Transverse colon (tissue), 4 donors: ENCODE measurements around the gene CCL1.

Experiments
- EP300 ChIP-seq: sonication (generic); formaldehyde crosslinking; IDR thresholded peaks from one replicate; pipeline ENCODE4 v1.6.1; 2017; ENCODE audit warnings: antibody characterized with exemption, low read depth
- POLR2A ChIP-seq: fragments of 450-650 bp; IDR thresholded peaks from one replicate; pipeline ENCODE4 v1.6.1; 2016; ENCODE audit warnings: antibody characterized with exemption, mild to moderate bottlenecking, moderate library complexity
- POLR2AphosphoS5 ChIP-seq, 3 donors: sonication (generic); formaldehyde crosslinking; IDR thresholded peaks; one replicate each; pipeline ENCODE4 v1.6.1; 2016; ENCODE audit warnings: antibody characterized with exemption in 3 of 3
- TF ChIP-seq, protein P1 (sequence below), 5 experiments: fragments of 200-600 bp in 3 of 5; fragments of 450-650 bp in 2 of 5; sonication (generic) in 3 of 5; IDR thresholded peaks; 1 replicate in 2 of 5; 2 replicates in 3 of 5; pipeline ENCODE4 v1.5.1; 2016 to 2017; ENCODE audit warnings: antibody characterized with exemption in 5 of 5, inconsistent platforms in 3 of 5, mild to moderate bottlenecking in 2 of 5, moderate library complexity in 1 of 5

DNA sequence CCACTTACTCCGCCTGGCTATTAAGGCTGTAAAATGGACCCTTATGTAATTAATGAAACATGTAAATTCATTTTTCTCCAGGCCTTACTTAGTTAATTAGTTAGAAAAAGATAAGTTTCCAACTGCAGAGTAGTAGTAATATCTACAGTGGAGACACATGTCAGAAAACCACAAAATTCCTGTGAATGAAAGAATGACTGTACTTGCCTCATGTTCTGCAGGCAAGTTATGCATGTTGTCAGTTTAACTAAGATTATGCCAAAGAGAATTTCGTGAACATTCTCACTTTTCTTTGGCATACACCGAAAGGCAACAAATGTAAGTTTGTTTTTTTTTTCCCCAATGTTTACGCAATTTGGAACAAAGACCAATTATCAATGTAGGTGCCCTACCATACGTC lies 16.8 kb upstream of the CCL1 start:
- TF ChIP-seq POLR2AphosphoS5 (IDR thresholded peaks at IDR 0.05) (no peak), POLR2A (no peak), EP300 (no peak)
- TF ChIP-seq, protein P1, sequence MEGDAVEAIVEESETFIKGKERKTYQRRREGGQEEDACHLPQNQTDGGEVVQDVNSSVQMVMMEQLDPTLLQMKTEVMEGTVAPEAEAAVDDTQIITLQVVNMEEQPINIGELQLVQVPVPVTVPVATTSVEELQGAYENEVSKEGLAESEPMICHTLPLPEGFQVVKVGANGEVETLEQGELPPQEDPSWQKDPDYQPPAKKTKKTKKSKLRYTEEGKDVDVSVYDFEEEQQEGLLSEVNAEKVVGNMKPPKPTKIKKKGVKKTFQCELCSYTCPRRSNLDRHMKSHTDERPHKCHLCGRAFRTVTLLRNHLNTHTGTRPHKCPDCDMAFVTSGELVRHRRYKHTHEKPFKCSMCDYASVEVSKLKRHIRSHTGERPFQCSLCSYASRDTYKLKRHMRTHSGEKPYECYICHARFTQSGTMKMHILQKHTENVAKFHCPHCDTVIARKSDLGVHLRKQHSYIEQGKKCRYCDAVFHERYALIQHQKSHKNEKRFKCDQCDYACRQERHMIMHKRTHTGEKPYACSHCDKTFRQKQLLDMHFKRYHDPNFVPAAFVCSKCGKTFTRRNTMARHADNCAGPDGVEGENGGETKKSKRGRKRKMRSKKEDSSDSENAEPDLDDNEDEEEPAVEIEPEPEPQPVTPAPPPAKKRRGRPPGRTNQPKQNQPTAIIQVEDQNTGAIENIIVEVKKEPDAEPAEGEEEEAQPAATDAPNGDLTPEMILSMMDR (IDR thresholded peaks at IDR 0.05) = no peak
